OCI-LY3 (cell line): ENCODE data around the gene PTGS1.
"Not testable (repeated sequence)": the region's sequence is repeated elsewhere in the genome, so short reads cannot be mapped to it uniquely, and the experiment has no call there.

ENCODE experiments used
- EZH2phosphoT487 ChIP-seq: fragments of 200-600 bp; shearing (Covaris generic); IDR thresholded peaks from 2 replicates; pipeline ENCODE4 v1.6.1; 2018; ENCODE audit warnings: antibody characterized with exemption, mixed run types, low read depth
- TF ChIP-seq, protein P1 (sequence below): fragments of 200-600, 300-600 bp; sonication (generic); IDR thresholded peaks from 2 replicates; pipeline ENCODE4 v1.5.1; 2014; ENCODE audit warnings: antibody characterized with exemption, low read length, low read depth

DNA sequence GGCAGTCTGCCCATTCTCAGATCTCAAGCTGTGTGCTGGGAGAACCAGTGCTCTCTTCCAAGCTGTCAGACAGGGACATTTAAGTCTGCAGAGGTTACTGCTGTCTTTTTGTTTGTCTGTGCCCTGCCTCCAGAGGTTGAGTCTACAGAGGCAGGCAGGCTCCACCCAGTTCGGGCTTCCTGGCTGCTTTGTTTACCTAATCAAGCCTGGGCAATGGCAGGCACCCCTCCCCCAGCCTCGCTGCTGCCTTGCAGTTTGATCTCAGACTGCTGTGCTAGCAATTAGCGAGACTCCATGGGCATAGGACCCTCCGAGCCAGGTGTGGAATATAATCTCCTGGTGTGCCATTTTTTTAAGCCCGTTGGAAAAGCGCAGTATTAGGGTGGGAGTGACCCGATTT, 43.3 kb downstream of the PTGS1 start:
- TF ChIP-seq, protein P1, sequence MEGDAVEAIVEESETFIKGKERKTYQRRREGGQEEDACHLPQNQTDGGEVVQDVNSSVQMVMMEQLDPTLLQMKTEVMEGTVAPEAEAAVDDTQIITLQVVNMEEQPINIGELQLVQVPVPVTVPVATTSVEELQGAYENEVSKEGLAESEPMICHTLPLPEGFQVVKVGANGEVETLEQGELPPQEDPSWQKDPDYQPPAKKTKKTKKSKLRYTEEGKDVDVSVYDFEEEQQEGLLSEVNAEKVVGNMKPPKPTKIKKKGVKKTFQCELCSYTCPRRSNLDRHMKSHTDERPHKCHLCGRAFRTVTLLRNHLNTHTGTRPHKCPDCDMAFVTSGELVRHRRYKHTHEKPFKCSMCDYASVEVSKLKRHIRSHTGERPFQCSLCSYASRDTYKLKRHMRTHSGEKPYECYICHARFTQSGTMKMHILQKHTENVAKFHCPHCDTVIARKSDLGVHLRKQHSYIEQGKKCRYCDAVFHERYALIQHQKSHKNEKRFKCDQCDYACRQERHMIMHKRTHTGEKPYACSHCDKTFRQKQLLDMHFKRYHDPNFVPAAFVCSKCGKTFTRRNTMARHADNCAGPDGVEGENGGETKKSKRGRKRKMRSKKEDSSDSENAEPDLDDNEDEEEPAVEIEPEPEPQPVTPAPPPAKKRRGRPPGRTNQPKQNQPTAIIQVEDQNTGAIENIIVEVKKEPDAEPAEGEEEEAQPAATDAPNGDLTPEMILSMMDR = not testable (repeated sequence)
- TF ChIP-seq EZH2phosphoT487 = not testable (repeated sequence)
